Sigmoid colon (tissue), 4 donors: Measurements from ENCODE around the gene CORO6.

ENCODE experiments used
- POLR2A ChIP-seq, 2 donors: fragments of 450-650 bp; IDR thresholded peaks; one replicate each; pipeline ENCODE4 v1.6.1; 2016; ENCODE audit warnings: antibody characterized with exemption in 2 of 2, mild to moderate bottlenecking in 2 of 2, moderate library complexity in 2 of 2
- POLR2AphosphoS5 ChIP-seq, 4 donors: sonication (generic); formaldehyde crosslinking; IDR thresholded peaks; one replicate each; pipeline ENCODE4 v1.6.1; 2017; ENCODE audit warnings: antibody characterized with exemption in 4 of 4
- TF ChIP-seq, protein P1 (sequence below), 4 experiments: fragments of 450-650 bp in 3 of 4; fragments of 200-600 bp in 1 of 4; IDR thresholded peaks; one replicate each; pipeline ENCODE4 v1.5.1; 2016 to 2019; ENCODE audit warnings: antibody characterized with exemption in 4 of 4, mild to moderate bottlenecking in 3 of 4, moderate library complexity in 2 of 4

DNA sequence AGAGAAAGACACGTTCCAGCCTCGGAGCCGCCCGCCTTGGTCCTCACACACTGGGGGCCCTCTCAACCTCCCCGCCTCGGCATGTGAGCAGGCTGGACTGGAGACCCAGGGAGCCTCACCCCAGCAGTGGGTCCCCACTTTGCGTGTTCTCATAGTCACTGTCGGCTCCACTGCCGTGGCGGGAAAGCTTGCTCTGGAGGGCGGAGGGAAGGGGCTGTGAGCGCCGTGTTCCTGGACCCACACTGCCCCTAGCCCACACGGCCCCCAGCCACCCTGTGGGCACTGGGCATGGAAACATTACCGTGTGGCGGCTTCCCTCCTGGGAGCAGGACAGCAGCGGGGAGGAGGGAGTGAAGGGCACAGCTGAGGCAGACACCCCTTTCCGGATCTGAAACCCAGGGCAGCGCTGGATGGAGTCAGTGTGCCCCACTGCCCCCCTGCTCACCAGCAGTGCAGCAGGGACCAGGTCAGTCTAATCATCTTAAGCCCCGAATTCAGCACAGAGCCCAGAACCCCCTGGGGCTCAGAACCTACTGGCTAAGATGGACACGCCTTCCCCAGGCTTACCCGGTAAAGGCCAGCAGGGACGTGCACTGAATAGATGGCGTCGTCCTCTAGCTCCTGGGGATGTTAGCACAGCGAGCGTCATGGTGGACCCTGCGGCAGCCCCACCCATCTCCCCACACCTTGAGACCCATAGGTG is 47.0 kb downstream of the CORO6 start:
- TF ChIP-seq, protein P1, sequence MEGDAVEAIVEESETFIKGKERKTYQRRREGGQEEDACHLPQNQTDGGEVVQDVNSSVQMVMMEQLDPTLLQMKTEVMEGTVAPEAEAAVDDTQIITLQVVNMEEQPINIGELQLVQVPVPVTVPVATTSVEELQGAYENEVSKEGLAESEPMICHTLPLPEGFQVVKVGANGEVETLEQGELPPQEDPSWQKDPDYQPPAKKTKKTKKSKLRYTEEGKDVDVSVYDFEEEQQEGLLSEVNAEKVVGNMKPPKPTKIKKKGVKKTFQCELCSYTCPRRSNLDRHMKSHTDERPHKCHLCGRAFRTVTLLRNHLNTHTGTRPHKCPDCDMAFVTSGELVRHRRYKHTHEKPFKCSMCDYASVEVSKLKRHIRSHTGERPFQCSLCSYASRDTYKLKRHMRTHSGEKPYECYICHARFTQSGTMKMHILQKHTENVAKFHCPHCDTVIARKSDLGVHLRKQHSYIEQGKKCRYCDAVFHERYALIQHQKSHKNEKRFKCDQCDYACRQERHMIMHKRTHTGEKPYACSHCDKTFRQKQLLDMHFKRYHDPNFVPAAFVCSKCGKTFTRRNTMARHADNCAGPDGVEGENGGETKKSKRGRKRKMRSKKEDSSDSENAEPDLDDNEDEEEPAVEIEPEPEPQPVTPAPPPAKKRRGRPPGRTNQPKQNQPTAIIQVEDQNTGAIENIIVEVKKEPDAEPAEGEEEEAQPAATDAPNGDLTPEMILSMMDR (IDR thresholded peaks at IDR 0.05), result no peak
- TF ChIP-seq POLR2A (IDR thresholded peaks at IDR 0.05) (no peak), POLR2AphosphoS5 (IDR thresholded peaks at IDR 0.05) (no peak)
